Ascending aorta (tissue), 2 donors: ENCODE results near the gene RXFP3. TPM values are rescaled to one million over a fixed set of nuclear protein-coding genes. Genes with fewer than 3 reads are reported as not detected.

Experiments used
- DNase-seq, 2 donors: peaks; one replicate each; pipeline ENCODE4 v3.0.0-alpha.2; 2019; ENCODE audit warnings: low spot score in 2 of 2
- H3K27ac ChIP-seq, 2 donors: fragments of 200-600 bp; sonication (generic); one replicate each; pipeline ENCODE4 v1.5.1; 2016 to 2017; ENCODE audit warnings: mild to moderate bottlenecking in 1 of 2
- H3K27me3 ChIP-seq: fragments of 200-600 bp; sonication (generic); one replicate; pipeline ENCODE4 v1.5.1; 2017
- H3K36me3 ChIP-seq, 2 donors: fragments of 200-600 bp; sonication (generic); one replicate each; pipeline ENCODE4 v1.5.1; 2016
- H3K4me1 ChIP-seq, 2 donors: fragments of 200-600 bp; sonication (generic); one replicate each; pipeline ENCODE4 v1.5.1; 2016 to 2017; ENCODE audit warnings: mild to moderate bottlenecking in 1 of 2
- H3K4me3 ChIP-seq, 2 donors: fragments of 200-600 bp; sonication (generic); one replicate each; pipeline ENCODE4 v1.5.1; 2016 to 2017; ENCODE audit warnings: mild to moderate bottlenecking in 1 of 2
- H3K9me3 ChIP-seq, 2 donors: fragments of 200-600 bp; sonication (generic); one replicate each; pipeline ENCODE4 v1.5.1; 2016
- CTCF ChIP-seq, 3 experiments: fragments of 200-600 bp in 2 of 3; fragments of 450-650 bp in 1 of 3; sonication (generic) in 2 of 3; IDR thresholded peaks; one replicate each; pipeline ENCODE4 v1.5.1; 2016 to 2019; ENCODE audit warnings: antibody characterized with exemption in 3 of 3, mild to moderate bottlenecking in 1 of 3, moderate library complexity in 1 of 3
- intact Hi-C: fragments of 100-400 bp; cut with DNase I; formaldehyde crosslinking; loops from one replicate; pipeline ENCODE4 v1.15.1; 2023
- total RNA-seq: library from RNA; depleted of rRNA; stranded (reverse); fragments of >200 nt; gene quantifications from one replicate; pipeline ENCODE4 v1.1.0, GENCODE V29; 2016

The RXFP3 gene
- total RNA-seq: not detected

GRCh38 chr5:33936381-33937016 lies at the start of gene RXFP3:
TSS of gene RXFP3 (plus strand) at chr5:33936386. CDS start at chr5:33936741, 355 bp downstream.
- Histone ChIP-seq H3K9me3 (no peaks in the 10 kb centered on the region), H3K36me3 (no peaks in the 10 kb centered on the region), H3K4me3 (peak within 1 kb of the TSS; percentile 29 to 48), H3K27ac (no peak within 1 kb of the TSS), H3K27me3 (peaks cover 17% of the 10 kb centered on the region), H3K4me1 (peaks cover 0 to 4% of the 10 kb centered on the region in 2 donors)
- DNase-seq: no peak
- TF ChIP-seq CTCF (IDR thresholded peaks at IDR 0.05): no peak
- intact Hi-C loops: loop anchor here (10.0 kb wide), 1 partner anchor 502 kb away; no protein-coding TSS in a partner anchor

- Histone ChIP-seq H3K27ac (no peak overlapping the region), H3K27me3 (no peaks in the 10 kb centered on the region), H3K4me1 (peaks cover 0 to 15% of the 10 kb centered on the region in 2 donors), H3K9me3 (no peaks in the 10 kb centered on the region), H3K4me3 (no peak overlapping the region), H3K36me3 (no peaks in the 10 kb centered on the region)
- no peak for DNase-seq
- intact Hi-C loops: no loop called here
- TF ChIP-seq CTCF (IDR thresholded peaks at IDR 0.05): no peak
These were observed 48.9 kb upstream of the RXFP3 start for GRCh38 chr5:33887268-33887667.

GRCh38 chr5:33888587-33888986 lies 47.6 kb upstream of the RXFP3 start:
- DNase-seq: no peak
- no peaks in the 10 kb centered on the region for H3K27me3 ChIP-seq
- TF ChIP-seq CTCF (IDR thresholded peaks at IDR 0.05): no peak
- no peaks in the 10 kb centered on the region for H3K36me3 ChIP-seq
- no peak overlapping the region for H3K27ac ChIP-seq
- no peaks in the 10 kb centered on the region for H3K9me3 ChIP-seq
- intact Hi-C loops: no loop called here
- H3K4me1 ChIP-seq: peaks cover 0 to 21% of the 10 kb centered on the region in 2 donors
- no peak overlapping the region for H3K4me3 ChIP-seq

GRCh38 chr5:33890131-33891032 lies 45.8 kb upstream of the RXFP3 start:
- H3K4me1 ChIP-seq: peaks cover 0 to 21% of the 10 kb centered on the region in 2 donors
- TF ChIP-seq CTCF (IDR thresholded peaks at IDR 0.05): no peak
- intact Hi-C loops: loop anchor here (2.0 to 5.0 kb wide), 2 partner anchors 33 to 450 kb away; partner anchors contain the start of gene TARS1
- no peaks in the 10 kb centered on the region for H3K27me3 ChIP-seq
- no peak overlapping the region for H3K27ac ChIP-seq
- H3K9me3 ChIP-seq: no peaks in the 10 kb centered on the region
- H3K36me3 ChIP-seq: no peaks in the 10 kb centered on the region
- DNase-seq: no peak
- H3K4me3 ChIP-seq: peak overlapping the region; percentile 57 to 75

- Histone ChIP-seq H3K4me3 (peak overlapping the region; percentile 57 to 75), H3K36me3 (no peaks in the 10 kb centered on the region), H3K27me3 (no peaks in the 10 kb centered on the region), H3K9me3 (no peaks in the 10 kb centered on the region), H3K27ac (peak overlapping the region in 1 of 2 donors; percentile 13), H3K4me1 (peaks cover 0 to 21% of the 10 kb centered on the region in 2 donors)
- intact Hi-C loops: loop anchor here (2.0 to 5.0 kb wide), 2 partner anchors 34 to 451 kb away; partner anchors contain the start of gene TARS1
- TF ChIP-seq CTCF (IDR thresholded peaks at IDR 0.05): no peak
- no peak for DNase-seq
These were observed 44.8 kb upstream of the RXFP3 start for GRCh38 chr5:33891446-33891787.
